ENCODE data around the gene PPP2R2D. TPM values are rescaled to one million over a fixed set of nuclear protein-coding genes. Genes with fewer than 3 reads are reported as not detected.

PPP2R2D gene
- total RNA-seq, 2 donors from 2014 or later: 23.8 to 30.6 TPM

- H3K9me3 ChIP-seq: no peaks in the 10 kb centered on the region
- no peaks in the 10 kb centered on the region for H3K36me3 ChIP-seq
- H3K27ac ChIP-seq: no peak overlapping the region
- no peak for DNase-seq (ENCODE audit: low spot score)
- no peak overlapping the region for H3K4me3 ChIP-seq
- peaks cover 0 to 25% of the 10 kb centered on the region in 2 donors for H3K4me1 ChIP-seq
- TF ChIP-seq, protein P1, sequence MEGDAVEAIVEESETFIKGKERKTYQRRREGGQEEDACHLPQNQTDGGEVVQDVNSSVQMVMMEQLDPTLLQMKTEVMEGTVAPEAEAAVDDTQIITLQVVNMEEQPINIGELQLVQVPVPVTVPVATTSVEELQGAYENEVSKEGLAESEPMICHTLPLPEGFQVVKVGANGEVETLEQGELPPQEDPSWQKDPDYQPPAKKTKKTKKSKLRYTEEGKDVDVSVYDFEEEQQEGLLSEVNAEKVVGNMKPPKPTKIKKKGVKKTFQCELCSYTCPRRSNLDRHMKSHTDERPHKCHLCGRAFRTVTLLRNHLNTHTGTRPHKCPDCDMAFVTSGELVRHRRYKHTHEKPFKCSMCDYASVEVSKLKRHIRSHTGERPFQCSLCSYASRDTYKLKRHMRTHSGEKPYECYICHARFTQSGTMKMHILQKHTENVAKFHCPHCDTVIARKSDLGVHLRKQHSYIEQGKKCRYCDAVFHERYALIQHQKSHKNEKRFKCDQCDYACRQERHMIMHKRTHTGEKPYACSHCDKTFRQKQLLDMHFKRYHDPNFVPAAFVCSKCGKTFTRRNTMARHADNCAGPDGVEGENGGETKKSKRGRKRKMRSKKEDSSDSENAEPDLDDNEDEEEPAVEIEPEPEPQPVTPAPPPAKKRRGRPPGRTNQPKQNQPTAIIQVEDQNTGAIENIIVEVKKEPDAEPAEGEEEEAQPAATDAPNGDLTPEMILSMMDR (IDR thresholded peaks at IDR 0.05): no peak
- H3K27me3 ChIP-seq: no peaks in the 10 kb centered on the region
Measured at GRCh38 chr10:131898713-131899112, 2.1 kb upstream of the PPP2R2D start.

DNA sequence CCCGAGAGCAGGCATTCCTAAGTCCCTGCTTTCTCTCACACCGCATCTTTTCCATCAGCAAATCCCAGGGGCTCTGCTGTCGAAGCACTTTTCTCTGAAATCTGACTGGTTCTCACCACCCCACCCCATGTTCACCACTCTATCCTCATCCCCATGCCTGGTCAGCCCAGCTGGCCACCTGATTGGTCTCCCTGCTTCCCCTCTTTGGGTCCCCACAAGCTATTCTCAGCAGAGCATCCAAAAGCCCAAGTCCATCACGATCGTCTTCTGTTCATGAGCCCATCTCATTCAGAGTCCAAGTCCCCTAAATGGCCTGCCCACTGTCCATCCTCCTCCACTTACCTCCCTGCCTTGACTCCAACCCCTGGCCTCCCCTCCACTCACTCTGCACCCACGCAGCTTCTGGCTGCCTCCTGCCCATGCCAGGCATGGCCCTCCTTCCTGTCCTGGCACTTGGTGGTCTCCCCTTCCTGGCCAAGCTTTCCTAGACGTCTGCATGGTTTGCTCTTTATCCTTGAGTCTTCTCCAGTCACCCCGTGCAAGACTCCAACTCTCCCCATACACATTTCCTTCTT is 1.6 kb upstream of the PPP2R2D start:
- TF ChIP-seq, protein P1 (IDR thresholded peaks at IDR 0.05): no peak
- Histone ChIP-seq H3K4me1 (peaks cover 0 to 29% of the 10 kb centered on the region in 2 donors), H3K27ac (no peak overlapping the region), H3K36me3 (no peaks in the 10 kb centered on the region), H3K27me3 (no peaks in the 10 kb centered on the region), H3K4me3 (no peak overlapping the region), H3K9me3 (no peaks in the 10 kb centered on the region)
- no peak for DNase-seq (ENCODE audit: low spot score)

GRCh38 chr10:131899695-131900349 is 986 bp upstream of the PPP2R2D start:
- Histone ChIP-seq H3K4me1 (peaks cover 0 to 35% of the 10 kb centered on the region in 2 donors), H3K4me3 (peak overlapping the region; percentile 76 to 90), H3K27ac (peak overlapping the region; percentile 87 to 95), H3K9me3 (no peaks in the 10 kb centered on the region), H3K27me3 (no peaks in the 10 kb centered on the region), H3K36me3 (no peaks in the 10 kb centered on the region)
- TF ChIP-seq, protein P1 (IDR thresholded peaks at IDR 0.05): no peak
- DNase-seq (ENCODE audit: low spot score): no peak

GRCh38 chr10:131901181-131901829 is 497 bp downstream of the PPP2R2D start:
- no peaks in the 10 kb centered on the region for H3K9me3 ChIP-seq
- H3K4me3 ChIP-seq: peak overlapping the region; percentile 76 to 90
- H3K36me3 ChIP-seq: peaks cover 6% of the 10 kb centered on the region
- DNase-seq (ENCODE audit: low spot score): no peak
- H3K27ac ChIP-seq: peak overlapping the region; percentile 93 to 95
- peaks cover 0 to 45% of the 10 kb centered on the region in 2 donors for H3K4me1 ChIP-seq
- no peaks in the 10 kb centered on the region for H3K27me3 ChIP-seq
- TF ChIP-seq, protein P1 (IDR thresholded peaks at IDR 0.05): no peak

GRCh38 chr10:131902211-131902610 is 1.4 kb downstream of the PPP2R2D start:
- TF ChIP-seq, protein P1 (IDR thresholded peaks at IDR 0.05): no peak
- no peaks in the 10 kb centered on the region for H3K27me3 ChIP-seq
- H3K27ac ChIP-seq: peak overlapping the region; percentile 93 to 95
- H3K4me1 ChIP-seq: peaks cover 0 to 46% of the 10 kb centered on the region in 2 donors
- H3K4me3 ChIP-seq: peak overlapping the region; percentile 76 to 90
- peaks cover 6% of the 10 kb centered on the region for H3K36me3 ChIP-seq
- no peak for DNase-seq (ENCODE audit: low spot score)
- no peaks in the 10 kb centered on the region for H3K9me3 ChIP-seq
